ENCODE results near the gene BCR.
A peak's percentile ranks its signal among the peaks of the same experiment; 100 is the strongest.

The BCR gene

DNA sequence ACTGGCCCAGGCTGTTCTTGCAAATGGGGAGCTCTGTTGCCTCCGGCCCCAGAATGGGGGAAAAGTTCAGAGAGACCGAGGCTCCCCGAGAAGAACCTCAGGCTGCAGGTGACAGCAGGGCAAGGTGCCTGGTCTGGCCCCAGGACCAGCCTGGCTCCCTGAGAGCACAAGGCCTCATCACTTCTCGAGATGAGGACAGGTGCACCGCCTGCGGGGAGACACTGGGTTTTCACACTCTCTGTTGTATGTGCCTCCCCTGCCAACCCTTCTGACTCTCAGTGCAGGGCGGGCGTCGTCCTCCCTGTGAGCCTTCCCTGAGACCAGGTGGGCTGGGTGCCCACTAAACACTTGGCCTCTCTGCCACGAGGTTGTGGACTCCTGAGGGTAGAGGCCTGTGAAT lies 102.2 kb downstream of the BCR start:
- DNase-seq (ENCODE audit: low read depth, low spot score) = no peak
- H3K4me3 ChIP-seq (ENCODE audit: low read depth, low read length) = no peak overlapping the region
- in situ Hi-C loops (cut with HindIII; ENCODE audit: low sequenced_read_pairs) = no loop called here
- TF ChIP-seq, protein P1, sequence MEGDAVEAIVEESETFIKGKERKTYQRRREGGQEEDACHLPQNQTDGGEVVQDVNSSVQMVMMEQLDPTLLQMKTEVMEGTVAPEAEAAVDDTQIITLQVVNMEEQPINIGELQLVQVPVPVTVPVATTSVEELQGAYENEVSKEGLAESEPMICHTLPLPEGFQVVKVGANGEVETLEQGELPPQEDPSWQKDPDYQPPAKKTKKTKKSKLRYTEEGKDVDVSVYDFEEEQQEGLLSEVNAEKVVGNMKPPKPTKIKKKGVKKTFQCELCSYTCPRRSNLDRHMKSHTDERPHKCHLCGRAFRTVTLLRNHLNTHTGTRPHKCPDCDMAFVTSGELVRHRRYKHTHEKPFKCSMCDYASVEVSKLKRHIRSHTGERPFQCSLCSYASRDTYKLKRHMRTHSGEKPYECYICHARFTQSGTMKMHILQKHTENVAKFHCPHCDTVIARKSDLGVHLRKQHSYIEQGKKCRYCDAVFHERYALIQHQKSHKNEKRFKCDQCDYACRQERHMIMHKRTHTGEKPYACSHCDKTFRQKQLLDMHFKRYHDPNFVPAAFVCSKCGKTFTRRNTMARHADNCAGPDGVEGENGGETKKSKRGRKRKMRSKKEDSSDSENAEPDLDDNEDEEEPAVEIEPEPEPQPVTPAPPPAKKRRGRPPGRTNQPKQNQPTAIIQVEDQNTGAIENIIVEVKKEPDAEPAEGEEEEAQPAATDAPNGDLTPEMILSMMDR (IDR thresholded peaks at IDR 0.05; ENCODE audit: low read depth, low read length) = no peak

DNA sequence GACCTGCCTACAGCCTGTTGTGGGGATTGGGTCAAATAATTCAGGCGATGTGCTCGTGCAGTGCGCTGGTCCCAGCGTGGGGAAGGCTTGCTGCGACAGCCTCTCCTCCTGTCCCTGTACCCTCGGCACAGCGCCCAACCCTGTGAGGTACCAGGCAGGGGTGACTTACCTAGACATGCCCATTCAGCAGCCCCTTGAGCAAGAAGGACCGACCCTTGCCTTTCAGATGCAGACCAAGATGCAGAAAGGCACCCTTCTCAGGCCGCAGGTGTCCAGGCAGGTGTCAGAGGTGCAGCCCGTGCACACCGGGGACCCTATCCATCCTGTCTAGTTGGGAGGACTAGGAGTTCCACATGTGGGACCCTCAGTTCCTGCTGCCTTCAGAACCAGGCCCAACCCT lies 102.7 kb downstream of the BCR start:
- H3K4me3 ChIP-seq (ENCODE audit: low read depth, low read length) = no peak overlapping the region
- in situ Hi-C loops (cut with HindIII; ENCODE audit: low sequenced_read_pairs) = no loop called here
- TF ChIP-seq, protein P1 (IDR thresholded peaks at IDR 0.05; ENCODE audit: low read depth, low read length) = no peak
- no peak for DNase-seq (ENCODE audit: low read depth, low spot score)

DNA sequence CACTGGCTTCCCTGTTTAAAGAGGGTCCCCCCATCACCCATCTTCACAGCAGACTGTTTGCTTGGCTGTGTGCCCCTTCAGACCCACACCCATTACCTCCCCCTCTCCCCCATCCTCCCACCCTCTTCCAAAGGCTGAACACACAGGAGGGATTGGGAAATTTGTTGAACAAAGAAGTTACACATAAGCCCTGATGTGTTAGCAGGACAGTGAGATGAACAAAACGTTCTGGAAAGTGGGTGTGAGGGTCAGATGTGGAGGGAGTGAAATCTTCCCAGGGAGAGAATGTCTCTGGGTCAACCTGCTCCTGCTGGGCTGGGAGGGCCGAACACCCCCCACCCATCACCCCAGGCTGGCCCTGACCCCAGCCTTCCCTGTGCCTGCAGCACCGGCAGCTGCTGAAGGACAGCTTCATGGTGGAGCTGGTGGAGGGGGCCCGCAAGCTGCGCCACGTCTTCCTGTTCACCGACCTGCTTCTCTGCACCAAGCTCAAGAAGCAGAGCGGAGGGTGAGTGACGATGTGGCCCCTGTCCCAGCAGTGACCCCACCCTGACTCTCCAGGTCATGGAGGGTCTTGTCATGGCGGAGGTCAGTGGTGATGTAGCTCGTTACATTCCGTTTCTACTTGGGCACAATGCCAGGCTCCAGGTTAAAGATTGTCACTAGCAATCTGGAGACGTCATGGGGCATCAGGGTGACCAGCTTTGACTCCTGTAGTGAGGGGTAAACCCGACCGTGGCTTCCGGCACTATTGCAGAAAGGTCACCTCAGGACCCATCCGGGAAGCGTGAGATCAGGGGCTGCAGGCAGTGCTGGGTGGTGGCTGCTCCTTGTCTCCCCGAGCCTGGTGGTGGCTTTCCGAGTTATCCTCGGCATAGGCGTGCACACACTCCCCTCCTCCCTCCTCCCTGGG lies 103.5 kb downstream of the BCR start:
- H3K4me3 ChIP-seq (ENCODE audit: low read depth, low read length) = no peak overlapping the region
- in situ Hi-C loops (cut with HindIII; ENCODE audit: low sequenced_read_pairs) = no loop called here
- no peak for DNase-seq (ENCODE audit: low read depth, low spot score)
- TF ChIP-seq, protein P1 (IDR thresholded peaks at IDR 0.05; ENCODE audit: low read depth, low read length) = no peak

DNA sequence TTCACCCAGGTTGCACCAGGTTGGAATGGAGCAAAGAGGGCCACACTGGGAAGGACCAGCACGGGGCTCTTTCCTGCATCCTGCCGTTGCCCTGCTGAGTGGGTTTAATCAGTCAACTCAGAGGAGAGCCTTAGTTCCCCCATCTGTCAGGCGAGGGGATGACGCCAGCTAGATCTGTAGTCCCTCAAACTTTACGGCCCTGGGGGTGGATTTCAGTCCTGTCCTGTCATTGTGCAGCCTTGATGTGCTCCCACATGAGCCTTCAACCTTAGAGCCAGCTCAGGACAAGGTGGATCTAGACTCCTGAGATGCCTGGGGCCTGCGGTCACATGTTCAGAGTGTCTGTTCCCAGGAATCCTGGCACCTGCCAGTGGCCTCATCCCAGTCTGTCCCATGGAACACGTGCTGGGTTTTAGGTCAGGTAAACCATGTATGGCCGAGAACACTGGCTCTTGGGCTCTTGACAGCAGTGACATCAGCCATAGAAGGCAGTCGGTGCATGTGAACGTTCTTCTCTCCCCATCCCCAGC lies 104.3 kb downstream of the BCR start:
- no peak overlapping the region for H3K4me3 ChIP-seq (ENCODE audit: low read depth, low read length)
- in situ Hi-C loops (cut with HindIII; ENCODE audit: low sequenced_read_pairs) = no loop called here
- DNase-seq (ENCODE audit: low read depth, low spot score) = no peak
- TF ChIP-seq, protein P1 (IDR thresholded peaks at IDR 0.05; ENCODE audit: low read depth, low read length) = no peak

DNA sequence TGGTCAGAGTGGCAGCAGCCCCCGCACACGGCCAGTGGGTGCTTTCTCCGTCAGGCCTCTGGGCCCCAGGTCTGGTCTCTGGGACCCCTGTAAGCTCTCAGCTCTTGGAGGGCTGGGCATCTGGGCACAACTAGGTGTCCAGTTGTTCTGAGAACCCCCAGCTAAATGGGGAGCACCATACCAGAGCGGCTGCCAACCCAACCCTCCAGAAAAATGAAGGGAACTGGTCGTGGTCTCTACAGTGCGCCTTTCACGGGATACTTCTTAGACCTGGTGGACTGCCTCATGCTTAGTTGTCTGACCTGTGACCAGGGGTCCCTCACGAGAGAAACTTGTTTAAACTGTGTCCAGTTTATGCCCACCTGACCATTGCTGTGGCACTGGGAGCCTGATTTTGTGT lies 104.9 kb downstream of the BCR start:
- TF ChIP-seq, protein P1 (IDR thresholded peaks at IDR 0.05; ENCODE audit: low read depth, low read length) = no peak
- H3K4me3 ChIP-seq (ENCODE audit: low read depth, low read length) = no peak overlapping the region
- in situ Hi-C loops (cut with HindIII; ENCODE audit: low sequenced_read_pairs) = no loop called here
- no peak for DNase-seq (ENCODE audit: low read depth, low spot score)

DNA sequence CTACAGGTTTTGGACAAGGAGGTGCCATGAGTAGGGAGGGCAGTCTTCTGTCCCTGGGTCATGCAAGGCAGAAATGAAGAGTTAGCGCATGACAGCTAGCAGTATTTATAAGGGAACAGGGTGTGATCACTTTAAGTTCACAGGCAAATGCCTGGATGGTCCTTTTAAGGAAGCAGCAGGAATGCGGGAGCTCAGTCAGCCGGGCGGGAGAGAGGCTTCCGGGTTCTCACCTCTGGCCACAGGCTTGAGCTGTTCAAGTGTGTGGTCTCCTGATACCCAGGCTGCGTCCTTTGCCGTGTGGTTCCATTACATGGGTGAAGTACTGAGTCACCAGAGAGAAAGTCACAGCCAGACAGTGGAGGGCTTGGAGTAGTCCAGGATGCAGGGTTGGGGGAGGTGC lies 105.4 kb downstream of the BCR start:
- TF ChIP-seq, protein P1 (IDR thresholded peaks at IDR 0.05; ENCODE audit: low read depth, low read length) = no peak
- DNase-seq (ENCODE audit: low read depth, low spot score) = peak; percentile 35
- in situ Hi-C loops (cut with HindIII; ENCODE audit: low sequenced_read_pairs) = no loop called here
- H3K4me3 ChIP-seq (ENCODE audit: low read depth, low read length) = no peak overlapping the region
